ENCODE results near the gene ECE1.

Gene ECE1

DNA sequence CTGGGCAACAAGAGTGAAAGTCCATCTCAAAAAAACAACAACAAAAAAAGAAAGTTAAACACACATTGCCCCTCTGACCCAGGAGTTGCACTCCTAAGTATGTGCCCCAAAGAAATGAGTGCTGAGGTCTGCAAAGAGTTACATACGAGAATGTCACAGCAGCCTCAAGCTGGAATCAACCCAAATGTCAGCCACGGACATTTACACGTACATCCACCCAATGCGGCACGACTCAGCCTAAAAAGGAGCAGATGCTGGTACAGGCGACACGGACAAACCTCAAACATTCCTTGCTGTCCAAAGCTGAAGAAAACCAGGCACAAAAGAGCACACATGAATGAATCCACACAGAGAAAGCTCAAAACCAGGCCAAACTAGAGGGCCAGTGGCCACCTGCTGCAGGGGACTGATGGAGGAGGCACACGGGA, 46.8 kb upstream of the ECE1 start:
- no peak overlapping the region for H3K4me3 ChIP-seq (ENCODE audit: control insufficient read depth, low read depth, low read length)
- DNase-seq (ENCODE audit: low read depth): no peak
- TF ChIP-seq CTCF (conservative IDR thresholded peaks at IDR 0.05; ENCODE audit: control insufficient read depth, insufficient read depth, low read depth, low read length): no peak

DNA sequence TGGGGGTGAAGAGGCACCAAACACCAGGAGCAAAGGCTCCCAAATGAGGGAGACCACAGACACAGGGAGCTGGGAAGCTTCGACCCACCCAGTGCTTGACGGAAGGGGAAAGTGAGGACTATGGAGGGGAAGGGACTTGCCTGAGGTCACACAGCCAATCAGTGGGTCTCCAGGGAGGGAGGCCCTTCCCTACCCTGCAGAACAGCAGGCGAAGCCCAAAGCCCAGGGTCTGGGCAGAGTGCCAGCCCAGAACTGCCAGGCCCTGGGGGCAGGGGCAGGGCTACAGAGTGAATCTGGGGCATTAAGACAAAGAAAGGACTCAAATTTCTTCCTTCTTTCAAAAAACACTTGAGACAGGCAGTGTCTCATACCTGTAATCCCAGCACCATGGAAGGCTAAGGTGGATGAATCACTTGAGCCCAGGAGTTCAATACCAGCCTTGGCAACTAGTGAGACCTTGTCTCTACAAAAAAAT, 45.5 kb upstream of the ECE1 start:
- no peak overlapping the region for H3K4me3 ChIP-seq (ENCODE audit: control insufficient read depth, low read depth, low read length)
- no peak for DNase-seq (ENCODE audit: low read depth)
- TF ChIP-seq CTCF (conservative IDR thresholded peaks at IDR 0.05; ENCODE audit: control insufficient read depth, insufficient read depth, low read depth, low read length): no peak

DNA sequence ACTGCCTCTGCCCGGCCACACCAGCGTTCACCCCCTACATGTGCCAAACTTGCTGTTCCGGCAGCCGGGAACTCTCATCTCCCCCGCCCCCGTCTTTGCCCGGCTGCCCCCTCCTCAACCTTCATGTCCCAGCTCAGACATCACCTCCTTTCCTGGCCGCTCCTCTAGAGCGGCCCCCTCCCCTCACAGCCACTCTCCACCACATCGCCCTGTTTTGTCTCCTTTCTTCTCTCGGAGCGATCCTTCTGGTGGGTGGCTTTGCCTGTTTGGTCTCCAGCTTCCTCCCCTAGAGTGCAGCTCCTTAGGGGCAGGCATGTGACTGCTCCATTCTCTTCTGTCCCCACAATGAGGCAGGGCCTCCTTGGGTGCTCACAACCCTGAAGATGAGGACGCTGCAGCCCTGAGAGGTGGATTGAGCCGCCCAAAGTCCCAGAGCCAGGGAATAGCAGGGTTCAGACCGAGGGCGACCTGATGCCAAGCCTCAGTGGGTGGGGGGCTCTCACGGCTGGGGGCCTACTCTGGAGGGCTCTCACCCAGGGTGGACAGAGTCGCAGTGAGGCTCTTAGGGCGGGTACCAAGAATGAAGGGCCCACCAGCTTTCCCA, 44.9 kb upstream of the ECE1 start:
- peak overlapping the region; percentile 40 for H3K4me3 ChIP-seq (ENCODE audit: control insufficient read depth, low read depth, low read length)
- no peak for TF ChIP-seq CTCF (conservative IDR thresholded peaks at IDR 0.05; ENCODE audit: control insufficient read depth, insufficient read depth, low read depth, low read length)
- DNase-seq (ENCODE audit: low read depth): no peak

DNA sequence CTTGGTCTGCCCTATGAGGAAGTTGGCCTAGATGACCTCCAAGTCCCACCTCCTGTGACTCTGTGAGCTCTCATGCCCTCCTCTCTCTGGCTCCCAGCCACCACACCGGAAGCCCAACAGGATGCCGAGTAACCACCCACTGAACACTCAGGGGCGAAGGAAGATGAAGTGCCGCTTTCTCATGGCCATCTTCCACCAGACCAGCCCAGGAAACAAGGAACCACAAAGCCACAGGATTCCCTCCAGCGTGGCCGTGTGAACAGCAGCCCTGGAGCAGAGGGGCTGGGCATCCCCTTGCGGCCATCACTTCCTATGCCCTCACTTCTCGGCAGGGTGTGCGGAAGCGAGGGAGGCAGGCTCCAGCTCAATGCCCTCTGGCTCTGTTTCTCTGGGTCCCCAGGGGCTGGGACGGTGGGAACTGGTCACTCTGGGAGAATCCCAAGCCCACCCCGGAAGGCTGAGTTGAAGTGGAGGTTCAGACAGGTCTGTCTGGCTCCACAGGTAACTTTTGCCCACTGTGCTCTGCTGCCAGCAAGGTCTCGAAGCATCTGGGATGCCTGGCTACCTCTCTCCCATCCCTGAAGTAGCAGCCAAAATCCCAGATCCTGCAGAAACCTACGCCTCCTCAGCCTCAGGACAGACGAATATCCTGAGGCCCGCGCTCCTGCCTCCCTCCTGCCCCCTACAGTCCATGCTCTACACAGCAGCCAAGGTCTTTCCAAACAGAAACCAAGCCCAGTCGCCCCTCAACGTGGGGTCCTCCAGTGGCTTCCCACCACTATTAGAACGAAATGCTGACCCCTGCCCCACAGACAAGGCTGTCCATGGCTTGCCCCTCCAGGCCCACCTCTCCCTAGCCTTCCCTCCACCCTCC, 44.2 kb upstream of the ECE1 start:
- peak overlapping the region; percentile 40 for H3K4me3 ChIP-seq (ENCODE audit: control insufficient read depth, low read depth, low read length)
- TF ChIP-seq CTCF (conservative IDR thresholded peaks at IDR 0.05; ENCODE audit: control insufficient read depth, insufficient read depth, low read depth, low read length): peak; percentile 95
- peak; percentile 91 for DNase-seq (ENCODE audit: low read depth)

DNA sequence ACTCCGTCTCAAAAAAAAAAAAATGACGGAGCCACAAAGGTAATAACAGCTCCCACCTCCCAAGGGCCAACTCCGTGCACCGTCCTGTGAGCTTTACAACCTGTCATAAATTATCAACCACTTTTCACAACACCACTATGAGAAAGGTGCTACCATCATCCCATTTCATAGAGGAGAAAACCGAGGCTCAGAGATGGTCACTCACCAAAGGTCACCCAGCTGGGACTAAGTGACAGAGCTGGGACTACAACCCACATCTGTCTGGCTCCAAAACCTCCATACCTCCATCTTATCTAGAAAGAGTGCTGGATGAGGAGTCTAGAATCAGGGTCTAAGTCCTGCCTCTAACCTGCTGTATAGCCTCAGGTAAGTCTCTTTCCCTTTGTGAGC, 43.6 kb upstream of the ECE1 start:
- no peak for TF ChIP-seq CTCF (conservative IDR thresholded peaks at IDR 0.05; ENCODE audit: control insufficient read depth, insufficient read depth, low read depth, low read length)
- no peak overlapping the region for H3K4me3 ChIP-seq (ENCODE audit: control insufficient read depth, low read depth, low read length)
- no peak for DNase-seq (ENCODE audit: low read depth)

DNA sequence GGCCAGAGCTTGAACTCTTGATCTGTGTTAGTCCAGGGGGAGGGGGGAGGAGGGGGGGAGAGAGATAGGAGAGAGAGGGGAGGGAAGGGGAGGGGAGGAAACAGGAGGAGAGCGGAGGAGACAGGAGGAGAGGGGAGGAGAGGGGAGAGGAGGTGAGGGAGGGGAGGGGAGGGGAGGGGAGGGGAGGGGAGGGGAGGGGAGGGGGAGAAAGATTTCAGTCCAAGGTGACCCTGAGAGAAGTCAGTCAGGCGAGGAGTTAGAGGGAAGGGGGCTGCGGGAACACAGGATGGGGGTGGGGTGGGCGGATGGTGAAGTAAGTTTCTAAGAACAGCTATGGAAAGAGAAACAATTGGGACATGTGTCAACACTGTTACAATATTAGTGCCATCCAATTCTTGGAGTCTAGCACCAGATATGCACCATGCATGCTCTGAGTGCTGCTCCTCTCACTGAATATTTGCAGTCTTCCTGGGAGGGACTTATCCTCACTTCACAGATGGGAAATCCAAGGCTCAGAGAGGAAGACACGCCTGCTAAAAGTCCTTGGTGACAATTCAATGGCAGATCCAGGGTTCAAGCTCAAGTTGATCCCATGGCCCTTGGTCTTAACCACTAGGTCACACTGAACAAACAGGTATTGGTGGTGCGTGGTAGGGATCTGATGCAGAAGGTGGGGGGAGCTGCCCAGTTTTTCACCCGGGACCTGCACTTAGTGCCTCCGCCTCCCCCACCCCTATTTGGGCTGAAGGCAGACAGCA, 42.5 kb upstream of the ECE1 start:
- H3K4me3 ChIP-seq (ENCODE audit: control insufficient read depth, low read depth, low read length): no peak overlapping the region
- TF ChIP-seq CTCF (conservative IDR thresholded peaks at IDR 0.05; ENCODE audit: control insufficient read depth, insufficient read depth, low read depth, low read length): no peak
- no peak for DNase-seq (ENCODE audit: low read depth)
